ENCODE measurements around the gene SAP130.

The SAP130 gene

DNA sequence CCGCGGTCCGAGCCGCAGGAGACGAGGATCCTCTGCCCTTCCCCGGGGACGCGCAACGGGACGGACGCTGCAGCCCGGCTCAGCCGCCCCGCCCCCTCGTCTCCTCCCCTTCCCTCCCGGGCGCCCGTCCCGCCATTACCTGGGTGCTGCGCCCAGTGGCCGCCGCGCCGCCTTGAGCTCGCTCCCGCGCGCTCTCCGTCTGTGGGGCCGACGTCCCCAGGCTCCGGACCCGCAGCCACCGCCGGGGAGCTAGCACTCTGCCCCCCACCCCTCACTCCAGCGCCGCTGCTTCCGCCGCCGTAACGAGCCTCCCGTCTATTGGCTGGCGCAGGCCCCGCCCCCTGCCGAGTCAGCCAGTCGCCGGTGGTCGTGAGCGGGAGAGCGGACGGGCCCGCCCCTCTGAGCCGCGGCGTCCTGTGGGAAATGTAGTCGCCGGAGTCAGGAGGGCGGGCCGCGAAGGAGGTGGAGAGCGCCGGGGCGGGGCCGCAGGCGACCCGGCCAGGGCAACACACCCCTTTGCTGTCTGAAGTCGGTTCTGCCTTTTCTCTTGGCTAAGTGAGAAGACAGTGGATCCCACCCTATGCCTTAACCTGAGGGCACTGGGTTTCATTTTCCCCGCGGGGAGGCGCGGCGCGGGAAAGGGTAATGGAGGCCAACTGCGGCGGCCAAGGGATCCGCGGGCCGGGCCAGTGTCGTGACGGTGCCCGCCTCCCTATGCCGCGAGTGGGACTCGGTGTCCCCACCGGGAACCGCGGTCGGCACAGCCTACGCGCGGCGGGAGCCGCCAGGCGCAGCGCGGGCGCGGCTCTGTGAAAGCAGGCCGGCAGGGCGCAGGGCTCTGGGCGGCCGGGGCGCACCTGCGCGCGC is at the start of gene SAP130:
SAP130 (minus strand) TSS at position 259 of the 867 bp plus-strand sequence. CDS start 1,767 bp downstream, outside the sequence.
- peak; percentile 99 for DNase-seq (ENCODE audit: low read depth)
- TF ChIP-seq POLR2A (IDR thresholded peaks at IDR 0.05; ENCODE audit: extremely low read depth, insufficient read length) (peak; percentile 71), MYC (IDR thresholded peaks at IDR 0.05; ENCODE audit: low read depth, low read length) (no peak)
- TF ChIP-seq, protein P1, sequence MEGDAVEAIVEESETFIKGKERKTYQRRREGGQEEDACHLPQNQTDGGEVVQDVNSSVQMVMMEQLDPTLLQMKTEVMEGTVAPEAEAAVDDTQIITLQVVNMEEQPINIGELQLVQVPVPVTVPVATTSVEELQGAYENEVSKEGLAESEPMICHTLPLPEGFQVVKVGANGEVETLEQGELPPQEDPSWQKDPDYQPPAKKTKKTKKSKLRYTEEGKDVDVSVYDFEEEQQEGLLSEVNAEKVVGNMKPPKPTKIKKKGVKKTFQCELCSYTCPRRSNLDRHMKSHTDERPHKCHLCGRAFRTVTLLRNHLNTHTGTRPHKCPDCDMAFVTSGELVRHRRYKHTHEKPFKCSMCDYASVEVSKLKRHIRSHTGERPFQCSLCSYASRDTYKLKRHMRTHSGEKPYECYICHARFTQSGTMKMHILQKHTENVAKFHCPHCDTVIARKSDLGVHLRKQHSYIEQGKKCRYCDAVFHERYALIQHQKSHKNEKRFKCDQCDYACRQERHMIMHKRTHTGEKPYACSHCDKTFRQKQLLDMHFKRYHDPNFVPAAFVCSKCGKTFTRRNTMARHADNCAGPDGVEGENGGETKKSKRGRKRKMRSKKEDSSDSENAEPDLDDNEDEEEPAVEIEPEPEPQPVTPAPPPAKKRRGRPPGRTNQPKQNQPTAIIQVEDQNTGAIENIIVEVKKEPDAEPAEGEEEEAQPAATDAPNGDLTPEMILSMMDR (IDR thresholded peaks at IDR 0.05; ENCODE audit: low read depth, low read length): no peak
- TF ChIP-seq, protein P2, sequence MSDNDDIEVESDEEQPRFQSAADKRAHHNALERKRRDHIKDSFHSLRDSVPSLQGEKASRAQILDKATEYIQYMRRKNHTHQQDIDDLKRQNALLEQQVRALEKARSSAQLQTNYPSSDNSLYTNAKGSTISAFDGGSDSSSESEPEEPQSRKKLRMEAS (IDR thresholded peaks at IDR 0.05; ENCODE audit: low read depth, low read length): peak; percentile 2; the same call in 1 of the 2 replicates
- peak within 1 kb of the TSS; percentile 77 for H3K4me3 ChIP-seq (ENCODE audit: low read depth, low read length)

DNA sequence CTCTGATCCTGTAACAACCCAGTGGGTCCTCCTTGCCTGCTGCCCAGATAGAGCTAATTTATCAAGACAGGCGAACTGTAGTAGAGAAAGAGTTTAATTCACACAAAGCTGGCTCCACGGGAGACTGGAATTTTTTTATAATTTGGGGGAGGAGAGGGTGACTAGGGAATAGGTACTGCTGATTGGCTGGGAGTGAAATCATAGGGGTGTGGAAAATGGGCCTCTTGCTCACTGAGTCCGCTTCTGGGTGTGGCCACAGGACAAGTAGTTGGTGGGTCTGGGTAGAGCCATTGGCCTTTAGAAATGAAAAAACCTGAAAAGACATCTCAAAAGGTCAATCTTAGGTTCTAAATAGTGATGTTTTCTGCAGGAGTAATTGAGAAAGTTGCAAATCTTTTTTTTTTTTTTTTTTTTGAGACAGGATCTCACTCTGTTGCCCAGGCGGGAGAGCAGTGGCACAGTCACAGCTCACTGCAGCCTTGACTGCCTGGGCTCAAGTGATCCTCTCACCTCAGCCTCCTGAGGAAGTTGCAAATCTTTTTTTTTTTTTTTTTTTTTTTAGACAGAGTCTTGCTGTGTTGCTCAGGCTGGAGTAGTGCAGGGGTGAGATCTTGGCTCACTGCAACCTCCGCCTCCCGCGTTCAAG is 48.7 kb upstream of the SAP130 start:
- TF ChIP-seq, protein P1 (IDR thresholded peaks at IDR 0.05; ENCODE audit: low read depth, low read length): no peak
- TF ChIP-seq MYC (IDR thresholded peaks at IDR 0.05; ENCODE audit: low read depth, low read length): no peak
- TF ChIP-seq POLR2A (IDR thresholded peaks at IDR 0.05; ENCODE audit: extremely low read depth, insufficient read length): no peak
- TF ChIP-seq, protein P2 (IDR thresholded peaks at IDR 0.05; ENCODE audit: low read depth, low read length): no peak
- H3K4me3 ChIP-seq (ENCODE audit: low read depth, low read length): no peak overlapping the region
- DNase-seq (ENCODE audit: low read depth): no peak

DNA sequence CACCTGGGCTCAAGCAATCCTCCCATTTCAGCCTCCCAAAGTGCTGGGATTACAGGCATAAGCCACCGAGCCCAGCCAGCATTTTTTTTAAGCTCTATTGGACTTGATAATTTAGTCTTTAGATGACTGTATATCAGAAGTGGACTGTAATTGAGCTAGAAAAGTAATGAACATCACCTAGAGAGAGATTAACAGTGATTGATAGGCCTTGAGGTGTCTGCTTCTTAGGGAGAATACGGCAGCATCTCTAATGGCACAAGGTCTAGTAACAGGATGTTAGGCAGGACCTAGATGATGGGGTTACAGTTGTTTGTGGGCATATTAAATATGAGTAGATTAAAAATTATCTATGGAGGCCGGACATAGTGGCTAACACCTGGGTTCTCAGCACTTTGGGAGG is 45.4 kb upstream of the SAP130 start:
- no peak for DNase-seq (ENCODE audit: low read depth)
- TF ChIP-seq, protein P1 (IDR thresholded peaks at IDR 0.05; ENCODE audit: low read depth, low read length): no peak
- no peak for TF ChIP-seq POLR2A (IDR thresholded peaks at IDR 0.05; ENCODE audit: extremely low read depth, insufficient read length)
- TF ChIP-seq, protein P2 (IDR thresholded peaks at IDR 0.05; ENCODE audit: low read depth, low read length): no peak
- TF ChIP-seq MYC (IDR thresholded peaks at IDR 0.05; ENCODE audit: low read depth, low read length): no peak
- H3K4me3 ChIP-seq (ENCODE audit: low read depth, low read length): no peak overlapping the region

DNA sequence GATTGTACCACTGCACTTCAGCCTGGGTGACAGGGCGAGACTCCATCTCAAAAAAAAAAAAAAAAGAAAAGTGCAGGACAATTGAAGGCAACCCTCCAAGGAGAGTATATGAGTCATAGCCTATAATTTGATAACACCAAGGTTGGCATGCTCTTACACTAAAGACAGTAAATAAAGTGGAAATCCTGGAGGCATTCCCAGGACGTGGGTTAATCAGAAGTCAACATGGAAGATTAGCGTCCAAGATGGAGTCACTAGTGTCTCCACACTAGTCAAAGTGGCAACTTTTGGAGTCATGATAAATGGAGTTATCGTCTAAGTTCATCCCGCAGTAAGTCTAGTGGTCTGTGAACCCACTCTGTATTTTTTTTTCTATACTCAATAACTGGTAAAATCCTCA is 41.9 kb upstream of the SAP130 start:
- TF ChIP-seq POLR2A (IDR thresholded peaks at IDR 0.05; ENCODE audit: extremely low read depth, insufficient read length) (no peak), MYC (IDR thresholded peaks at IDR 0.05; ENCODE audit: low read depth, low read length) (no peak)
- TF ChIP-seq, protein P2 (IDR thresholded peaks at IDR 0.05; ENCODE audit: low read depth, low read length): no peak
- TF ChIP-seq, protein P1 (IDR thresholded peaks at IDR 0.05; ENCODE audit: low read depth, low read length): no peak
- DNase-seq (ENCODE audit: low read depth): no peak

DNA sequence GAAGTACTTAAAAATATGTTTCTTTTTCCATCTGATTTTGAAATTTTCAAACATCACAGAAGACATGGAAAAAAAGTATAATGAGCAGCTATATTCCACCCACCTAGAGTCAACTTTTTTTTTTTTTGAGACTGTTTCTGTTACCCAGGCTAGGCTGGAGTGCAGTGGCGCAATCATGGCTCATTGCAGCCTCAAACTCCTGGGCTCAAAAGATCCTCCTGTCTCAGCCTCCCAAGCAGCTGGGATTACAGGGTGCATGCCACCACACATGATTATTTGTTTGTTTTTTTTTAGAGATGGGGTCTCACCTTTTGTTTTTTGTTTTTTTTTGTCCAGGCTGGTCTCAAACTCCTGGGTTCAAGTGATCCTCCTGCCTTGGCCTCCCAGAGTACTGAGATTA is 36.5 kb upstream of the SAP130 start:
- H3K4me3 ChIP-seq (ENCODE audit: low read depth, low read length): no peak overlapping the region
- TF ChIP-seq POLR2A (IDR thresholded peaks at IDR 0.05; ENCODE audit: extremely low read depth, insufficient read length) (no peak), MYC (IDR thresholded peaks at IDR 0.05; ENCODE audit: low read depth, low read length) (no peak)
- TF ChIP-seq, protein P1 (IDR thresholded peaks at IDR 0.05; ENCODE audit: low read depth, low read length): no peak
- TF ChIP-seq, protein P2 (IDR thresholded peaks at IDR 0.05; ENCODE audit: low read depth, low read length): no peak
- no peak for DNase-seq (ENCODE audit: low read depth)

More for the DNA sequence above, 41.9 kb upstream of the SAP130 start:
- no peak overlapping the region for H3K4me3 ChIP-seq (ENCODE audit: low read depth, low read length)
